ENCODE data around the gene TC2N. TPM values are rescaled to one million over a fixed set of nuclear protein-coding genes. Genes with fewer than 3 reads are reported as not detected.

TC2N gene
- total RNA-seq, 2 experiments from 2014 or later = 180 to 195 TPM

DNA sequence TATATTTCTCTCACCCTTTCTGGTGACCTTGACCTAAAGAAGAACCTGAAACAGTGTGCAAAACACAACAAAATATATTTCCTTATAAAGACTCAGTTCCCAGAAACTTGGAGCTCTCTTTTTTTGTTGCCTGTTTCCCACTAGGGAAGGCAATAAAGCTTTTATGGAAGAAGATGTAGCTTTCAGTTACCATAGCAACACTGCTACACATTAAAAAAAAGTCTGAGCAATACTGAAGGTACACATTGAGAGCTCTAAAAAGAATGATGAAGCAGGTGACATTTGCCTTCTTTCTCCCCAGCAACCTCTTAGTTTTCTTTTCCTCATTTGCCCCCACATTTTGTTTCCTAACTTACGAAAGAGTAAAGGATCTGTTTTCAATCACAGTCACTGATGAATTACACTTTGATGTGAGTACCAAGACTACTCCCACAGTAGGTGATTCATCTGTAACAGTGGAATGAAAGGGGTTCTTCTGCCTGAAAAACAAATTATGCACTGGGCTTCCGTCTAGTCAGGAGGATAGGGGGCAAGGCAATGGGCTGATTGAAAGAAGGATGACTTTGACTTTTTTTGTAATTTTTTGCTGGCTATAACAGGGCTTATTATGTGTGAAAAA lies 134.4 kb downstream of the TC2N start:
- no peak overlapping the region for H3K27ac Mint-ChIP-seq
- H3K36me3 Mint-ChIP-seq (ENCODE audit: low read depth) = no peaks in the 10 kb centered on the region
- H3K27me3 Mint-ChIP-seq = no peaks in the 10 kb centered on the region
- H3K4me3 Mint-ChIP-seq = no peak overlapping the region
- CTCF ChIA-PET = no interaction called here
- POLR2A ChIA-PET = no interaction called here
- H3K9me3 Mint-ChIP-seq = no peaks in the 10 kb centered on the region
- H3K4me1 Mint-ChIP-seq = no peaks in the 10 kb centered on the region
- DNase-seq = no peak

DNA sequence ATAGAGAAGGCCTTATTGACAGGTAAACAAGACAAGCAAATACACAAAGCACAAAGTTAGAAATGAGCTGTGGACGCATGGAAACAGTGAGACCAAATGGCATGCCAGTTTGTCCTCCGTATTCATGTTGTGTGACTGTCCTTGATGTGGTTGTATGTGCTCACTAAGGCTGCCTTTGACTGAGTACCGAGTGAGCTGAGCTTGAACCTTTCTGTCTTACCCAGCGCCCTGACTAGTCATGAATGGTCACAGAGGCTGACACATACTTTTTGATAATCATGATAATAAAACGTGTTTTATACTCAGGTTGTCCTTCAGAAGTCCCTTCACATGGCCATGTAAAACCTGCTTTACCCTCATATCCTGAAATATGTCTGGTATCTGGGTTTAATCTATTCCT lies 134.9 kb downstream of the TC2N start:
- Mint-ChIP-seq H3K9me3 (no peaks in the 10 kb centered on the region), H3K4me1 (no peaks in the 10 kb centered on the region), H3K27ac (no peak overlapping the region), H3K27me3 (no peaks in the 10 kb centered on the region), H3K4me3 (no peak overlapping the region), H3K36me3 (ENCODE audit: low read depth) (no peaks in the 10 kb centered on the region)
- no peak for DNase-seq
- CTCF ChIA-PET = no interaction called here
- POLR2A ChIA-PET = no interaction called here

DNA sequence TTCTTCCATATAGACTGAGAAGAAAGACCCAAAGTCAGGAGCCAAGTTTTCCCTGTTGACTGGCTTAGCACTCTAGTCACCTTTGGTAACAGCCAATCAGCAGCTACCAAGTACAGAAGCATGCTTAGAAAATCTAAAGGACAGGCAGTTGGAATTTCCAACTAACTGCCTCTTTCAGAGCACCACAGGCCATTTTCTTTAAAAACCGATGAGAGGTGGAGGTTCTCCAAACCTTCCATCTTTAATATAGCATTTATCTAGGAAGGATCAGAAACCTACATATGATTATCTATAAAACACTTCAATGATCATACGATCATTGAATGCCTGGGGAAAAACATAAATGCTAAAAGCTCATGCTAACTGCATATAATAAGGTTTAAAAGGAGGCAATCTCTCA lies 135.3 kb downstream of the TC2N start, which contains the start of gene CATSPERB:
CATSPERB (minus strand) TSS at position 101 of the 400 bp plus-strand sequence. CDS start 2,607 bp downstream, outside the sequence.
- Mint-ChIP-seq H3K27ac (no peak within 1 kb of the TSS), H3K4me3 (no peak within 1 kb of the TSS), H3K9me3 (no peaks in the 10 kb centered on the region), H3K36me3 (ENCODE audit: low read depth) (no peaks in the 10 kb centered on the region), H3K4me1 (no peaks in the 10 kb centered on the region), H3K27me3 (no peaks in the 10 kb centered on the region)
- no peak for DNase-seq
- ChIA-PET CTCF (no interaction called here), POLR2A (no interaction called here)

DNA sequence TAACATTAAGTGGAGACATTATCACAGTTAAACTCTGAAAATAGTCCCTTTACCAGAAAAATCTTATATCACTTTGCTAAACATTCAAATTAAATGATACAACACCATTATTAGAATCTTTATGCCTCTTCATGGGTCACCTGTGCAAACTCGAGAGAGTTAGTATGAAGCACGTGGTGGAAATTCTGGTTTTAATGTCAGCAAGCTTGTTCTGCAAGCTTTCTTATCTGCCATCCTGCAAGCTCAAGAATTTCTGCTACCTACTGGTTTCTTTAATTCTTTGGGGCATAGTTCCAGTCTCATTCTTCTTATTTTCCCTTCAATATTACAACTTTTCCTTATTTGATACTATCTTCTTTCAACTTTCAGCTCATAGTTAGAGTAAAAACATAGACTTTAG lies 136.3 kb downstream of the TC2N start:
- CTCF ChIA-PET = no interaction called here
- Mint-ChIP-seq H3K27ac (no peak overlapping the region), H3K27me3 (no peaks in the 10 kb centered on the region), H3K4me1 (no peaks in the 10 kb centered on the region), H3K36me3 (ENCODE audit: low read depth) (no peaks in the 10 kb centered on the region), H3K4me3 (no peak overlapping the region), H3K9me3 (no peaks in the 10 kb centered on the region)
- POLR2A ChIA-PET = no interaction called here
- DNase-seq = no peak

DNA sequence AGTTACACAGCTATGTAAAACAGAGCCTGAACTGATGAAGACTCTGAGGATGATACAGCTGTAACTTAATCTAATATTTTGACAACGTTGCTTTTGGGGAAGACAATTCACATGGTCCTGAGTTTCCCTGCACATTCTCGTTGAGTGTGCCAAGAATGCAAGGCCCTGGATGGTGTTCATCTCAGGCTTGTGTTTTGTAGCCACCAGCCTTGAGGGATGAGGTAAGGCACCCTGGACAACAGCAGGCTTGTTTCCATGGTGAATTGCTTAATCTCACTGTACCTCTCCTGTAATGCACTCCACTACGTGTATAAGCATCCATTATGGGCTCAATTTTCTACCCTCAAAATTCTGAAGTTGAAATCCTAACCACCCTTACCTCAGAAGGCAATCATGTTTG lies 137.6 kb downstream of the TC2N start:
- H3K27ac Mint-ChIP-seq = no peak overlapping the region

More for the DNA sequence above, 137.6 kb downstream of the TC2N start:
- CTCF ChIA-PET = no interaction called here
- Mint-ChIP-seq H3K4me1 (no peaks in the 10 kb centered on the region), H3K36me3 (ENCODE audit: low read depth) (no peaks in the 10 kb centered on the region), H3K4me3 (no peak overlapping the region), H3K9me3 (no peaks in the 10 kb centered on the region), H3K27me3 (no peaks in the 10 kb centered on the region)
- POLR2A ChIA-PET = no interaction called here
- DNase-seq = no peak

Other genes with a start within 250 kb of the TC2N start
- gene CATSPERB, start 135.4 kb downstream of the TC2N start, total RNA-seq = 1 to 10 TPM; 1.8 to 2.5 TPM
- 1 to 10 TPM; 2.0 to 2.5 TPM for gene FBLN5, start 80.2 kb upstream of the TC2N start, total RNA-seq
- 10 to 100 TPM; 44.4 to 46.0 TPM for gene TRIP11, start 172.5 kb upstream of the TC2N start, total RNA-seq
- 10 to 100 TPM; 29.3 to 30.5 TPM for gene ATXN3, start 239.0 kb upstream of the TC2N start, total RNA-seq

Data from activated CD4-positive, alpha-beta memory T cell treated with anti-CD3 and anti-CD28 coated beads, Interleukin-2, amount 10 ng/mL, durations not matched to agents 7 days and 5 days (primary cell).